ENCODE measurements around the gene CCDC184. TPM values are rescaled to one million over a fixed set of nuclear protein-coding genes. Genes with fewer than 3 reads are reported as not detected.
"Not testable (repeated sequence)": the region's sequence is repeated elsewhere in the genome, so short reads cannot be mapped to it uniquely, and the experiment has no call there.

CCDC184 gene
- polyA plus RNA-seq, 2 of the 4 experiments (the other 2 are of a cell fraction): 1.5 to 2.7 TPM

GRCh38 chr12:48202766-48203165 is 19.3 kb downstream of the CCDC184 start:
- H3K27ac ChIP-seq: no peak overlapping the region
- CTCF ChIA-PET: interaction anchor here (1.3 to 1.5 kb wide), 2 partner anchors 10 to 416 kb away, joined by 4 read pairs; no protein-coding TSS in a partner anchor

GRCh38 chr12:48203192-48203591 is 19.7 kb downstream of the CCDC184 start, which contains the start of gene OR10AD1:
Gene OR10AD1 (minus strand): TSS chr12:48203292. CDS start chr12:48203292, 0 bp downstream.
- FAIRE-seq (no peak), DNase-seq (ENCODE audit: low read depth in 1 of 2, low spot score in 1 of 2) (no peak), ATAC-seq (no peak)
- POLR2A ChIA-PET: no interaction called here
- H3K4me1 ChIP-seq: peaks cover 19% of the 10 kb centered on the region
- CTCF ChIA-PET: interaction anchor here (1.5 kb wide), 1 partner anchor 416 kb away, joined by 4 read pairs; no protein-coding TSS in a partner anchor
- peaks cover 28% of the 10 kb centered on the region for H3K9me3 ChIP-seq
- no peak within 1 kb of the TSS for H3K27ac ChIP-seq
- WGBS (ENCODE audit: missing lambda C conversion rate): 46% methylated on average over 4 of the region's 4 CpGs
- no peak within 1 kb of the TSS for H3K4me3 ChIP-seq
- no peak within 1 kb of the TSS for H3K4me2 ChIP-seq
- no peak for TF ChIP-seq ZFP36 (IDR thresholded peaks at IDR 0.05; ENCODE audit: borderline replicate concordance, partially characterized antibody)
- TF ChIP-seq SMC3 (IDR thresholded peaks at IDR 0.05): no peak
- TF ChIP-seq ZNF302 (CRISPR knock-in tag; IDR thresholded peaks at IDR 0.05): no peak
- TF ChIP-seq POLR2A (IDR thresholded peaks at IDR 0.05; ENCODE audit: low read length): no peak
- no peak for TF ChIP-seq SREBF2 (IDR thresholded peaks at IDR 0.05)
- TF ChIP-seq BCL3 (IDR thresholded peaks at IDR 0.05): no peak
- TF ChIP-seq HDAC2 (IDR thresholded peaks at IDR 0.05): no peak
- no peak for TF ChIP-seq CEBPB (IDR thresholded peaks at IDR 0.05)
- no peak for TF ChIP-seq RNF2 (IDR thresholded peaks at IDR 0.05; ENCODE audit: borderline replicate concordance, low read depth)
- TF ChIP-seq GATA3 (IDR thresholded peaks at IDR 0.05; ENCODE audit: borderline replicate concordance): no peak
- no peak for TF ChIP-seq ZC3H11A (IDR thresholded peaks at IDR 0.05)

More at GRCh38 chr12:48202766-48203165, 19.3 kb downstream of the CCDC184 start:
- Histone ChIP-seq H3K4me3 (no peak overlapping the region), H3K4me2 (no peak overlapping the region), H3K9me3 (peaks cover 24% of the 10 kb centered on the region), H3K4me1 (peaks cover 19% of the 10 kb centered on the region)
- FAIRE-seq: no peak
- ATAC-seq: no peak
- TF ChIP-seq REST (IDR thresholded peaks at IDR 0.05): no peak
- TF ChIP-seq HOXA7 (CRISPR knock-in tag; IDR thresholded peaks at IDR 0.05): no peak
- TF ChIP-seq TP53 (CRISPR knock-in tag; IDR thresholded peaks at IDR 0.05): no peak
- no peak for TF ChIP-seq HOXB5 (CRISPR knock-in tag; IDR thresholded peaks at IDR 0.05)
- TF ChIP-seq EHF (CRISPR knock-in tag; IDR thresholded peaks at IDR 0.05): no peak
- TF ChIP-seq CHD4 (IDR thresholded peaks at IDR 0.05; ENCODE audit: borderline replicate concordance): no peak
- TF ChIP-seq RNF2 (IDR thresholded peaks at IDR 0.05; ENCODE audit: borderline replicate concordance, low read depth): no peak
- TF ChIP-seq RCOR1 (IDR thresholded peaks at IDR 0.05; ENCODE audit: low read depth, low read length): no peak
- no peak for TF ChIP-seq USF2 (IDR thresholded peaks at IDR 0.05)
- TF ChIP-seq KDM5A (IDR thresholded peaks at IDR 0.05): no peak
- no peak for TF ChIP-seq ZSCAN20 (CRISPR knock-in tag; IDR thresholded peaks at IDR 0.05)
- no peak for TF ChIP-seq SMC3 (IDR thresholded peaks at IDR 0.05)
- no peak for TF ChIP-seq EHMT2 (IDR thresholded peaks at IDR 0.05; ENCODE audit: low read depth)
- TF ChIP-seq JUNB (IDR thresholded peaks at IDR 0.05): no peak
- no peak for TF ChIP-seq HMGXB4 (CRISPR knock-in tag; IDR thresholded peaks at IDR 0.05; ENCODE audit: borderline replicate concordance)
- TF ChIP-seq PHF8 (IDR thresholded peaks at IDR 0.05; ENCODE audit: borderline replicate concordance, low read depth): no peak
- no peak for TF ChIP-seq HOXB13 (CRISPR knock-in tag; IDR thresholded peaks at IDR 0.05; ENCODE audit: low read depth)
- no peak for TF ChIP-seq E2F6 (IDR thresholded peaks at IDR 0.05; ENCODE audit: borderline replicate concordance, low read depth)
- no peak for TF ChIP-seq SREBF2 (IDR thresholded peaks at IDR 0.05)
- TF ChIP-seq CBX8 (IDR thresholded peaks at IDR 0.05): no peak
- POLR2A ChIA-PET: no interaction called here
- WGBS (ENCODE audit: missing lambda C conversion rate): 62% methylated on average over 8 of the region's 8 CpGs
- DNase-seq (ENCODE audit: low read depth in 1 of 2, low spot score in 1 of 2): no peak

- WGBS (ENCODE audit: missing lambda C conversion rate): 82% methylated on average over 1 of the region's 2 CpGs
- H3K4me2 ChIP-seq; H3K27ac ChIP-seq; ATAC-seq; H3K4me1 ChIP-seq; DNase-seq (ENCODE audit: low read depth in 1 of 2, low spot score in 1 of 2); FAIRE-seq; POLR2A ChIA-PET; H3K4me3 ChIP-seq; CTCF ChIA-PET: not testable (repeated sequence)
- H3K9me3 ChIP-seq: peaks cover 30% of the 10 kb centered on the region
Measured at GRCh38 chr12:48209495-48209894, 26.1 kb downstream of the CCDC184 start.
